H1 (cell line): ENCODE measurements around the gene FAM24A. TPM values are rescaled to one million over a fixed set of nuclear protein-coding genes. Genes with fewer than 3 reads are reported as not detected.

ENCODE experiments used
- CTCF ChIA-PET: fragments of 300-600 bp; sonication (Branson Sonifier 250); formaldehyde crosslinking; loops from one replicate; lab custom pipeline; 2021; ENCODE audit not compliant: partially characterized antibody; lab: Charles Lee
- POLR2A ChIA-PET: fragments of 300-600 bp; sonication (Branson Sonifier 250); formaldehyde crosslinking; loops from one replicate; lab custom pipeline; 2021; ENCODE audit warnings: inconsistent platforms; ENCODE audit not compliant: partially characterized antibody; lab: Charles Lee
- DNase-seq, 2 experiments: peaks; one replicate each; pipeline versions ENCODE4 v3.0.0 to v3.0.0-alpha.2; 2010 to 2022; ENCODE audit warnings: low spot score in 2 of 2, low read depth in 1 of 2, mixed read lengths in 1 of 2
- FAIRE-seq: peaks from 2 replicates; lab custom pipeline; 2011; peaks lifted over from hg19 to GRCh38; lab: Jason Lieb, UNC
- H2AFZ ChIP-seq: 2 replicates; pipeline ENCODE4 v1.8.1; 2012; ENCODE audit warnings: low read length, inconsistent platforms
- H2AK5ac ChIP-seq: 2 replicates; pipeline ENCODE4 v1.6.1; 2013; ENCODE audit warnings: low read depth, low read length
- H2BK120ac ChIP-seq: replicated peaks from 2 replicates; pipeline ENCODE3; 2013; ENCODE audit warnings: low read depth, low read length, inconsistent platforms
- H2BK12ac ChIP-seq: 2 replicates; pipeline ENCODE4 v1.6.1; 2013; ENCODE audit warnings: low read depth, low read length
- H2BK15ac ChIP-seq: 2 replicates; pipeline ENCODE4 v1.6.1; 2013; ENCODE audit warnings: low read length
- H2BK20ac ChIP-seq: 2 replicates; pipeline ENCODE4 v1.6.1; 2013; ENCODE audit warnings: low read length
- H2BK5ac ChIP-seq: 2 replicates; pipeline ENCODE4 v1.6.1; 2013; ENCODE audit warnings: low read depth, low read length
- H3K14ac ChIP-seq: 2 replicates; pipeline ENCODE4 v1.6.1; 2013; ENCODE audit warnings: inconsistent platforms; ENCODE audit not compliant: insufficient read length
- H3K18ac ChIP-seq: 2 replicates; pipeline ENCODE4 v1.6.1; 2013; ENCODE audit warnings: low read length; ENCODE audit errors: extremely low read depth
- H3K23ac ChIP-seq: 2 replicates; pipeline ENCODE4 v1.6.1; 2013; ENCODE audit warnings: inconsistent platforms; ENCODE audit not compliant: insufficient read length
- H3K23me2 ChIP-seq: 2 replicates; pipeline ENCODE4 v1.6.1; 2013; ENCODE audit warnings: low read depth, low read length
- H3K27ac ChIP-seq: 2 replicates; pipeline ENCODE4 v1.6.1; 2011; ENCODE audit warnings: low read depth, low read length, inconsistent platforms
- H3K27me3 ChIP-seq, 4 experiments: replicated peaks in 1 of 4; 1 replicate in 1 of 4; 2 replicates in 3 of 4; pipeline versions ENCODE4 v1.6.1 to v1.8.1; 2011 to 2013; ENCODE audit warnings: low read length in 3 of 4, mild to moderate bottlenecking in 3 of 4, inconsistent platforms in 2 of 4, mixed read lengths in 2 of 4, moderate library complexity in 1 of 4; ENCODE audit not compliant: control insufficient read depth in 3 of 4, insufficient read depth in 3 of 4; ENCODE audit errors: extremely low read depth in 1 of 4
- H3K36me3 ChIP-seq, 4 experiments: 2 replicates each; pipeline versions ENCODE4 v1.6.1 to v1.8.1; 2011 to 2013; ENCODE audit warnings: mild to moderate bottlenecking in 4 of 4, low read length in 3 of 4, moderate library complexity in 2 of 4, control low read depth in 1 of 4, inconsistent platforms in 1 of 4; ENCODE audit not compliant: insufficient read depth in 4 of 4, control insufficient read depth in 2 of 4
- H3K4ac ChIP-seq: replicated peaks from 2 replicates; pipeline ENCODE3; 2013; ENCODE audit warnings: low read length, low read depth, mixed read lengths, inconsistent platforms; ENCODE audit not compliant: insufficient read length
- H3K4me1 ChIP-seq, 4 experiments: replicated peaks in 1 of 4; 1 replicate in 1 of 4; 2 replicates in 3 of 4; pipeline versions ENCODE4 v1.6.1 to v1.8.1; 2011 to 2013; ENCODE audit warnings: low read length in 3 of 4, inconsistent platforms in 2 of 4, mixed read lengths in 1 of 4; ENCODE audit not compliant: insufficient read depth in 4 of 4, control insufficient read depth in 3 of 4
- H3K4me2 ChIP-seq, 2 experiments: 2 replicates each; pipeline versions ENCODE4 v1.6.1 to v1.8.1; 2011 to 2013; ENCODE audit warnings: low read depth in 2 of 2, low read length in 2 of 2, control low read depth in 1 of 2, inconsistent platforms in 1 of 2, mild to moderate bottlenecking in 1 of 2; ENCODE audit not compliant: insufficient read depth in 1 of 2
- H3K4me3 ChIP-seq, 4 experiments: fragments of 200-600, 300-600 bp in 1 of 4; sonication (generic), shearing (Covaris generic), sonication (Bioruptor Twin) in 1 of 4; 2 replicates each; pipeline versions ENCODE4 v1.5.1 to v1.8.1; 2011 to 2016; ENCODE audit warnings: low read length in 4 of 4, low read depth in 3 of 4, control low read depth in 2 of 4, inconsistent platforms in 2 of 4, mild to moderate bottlenecking in 2 of 4, mixed read lengths in 1 of 4, moderate library complexity in 1 of 4; ENCODE audit not compliant: insufficient read depth in 2 of 4; ENCODE audit errors: extremely low read depth in 1 of 4
- H3K56ac ChIP-seq: replicated peaks from 2 replicates; pipeline ENCODE3; 2013; ENCODE audit warnings: low read depth, mild to moderate bottlenecking, mixed read lengths, low read length, inconsistent platforms; ENCODE audit not compliant: insufficient read length
- H3K79me1 ChIP-seq: 2 replicates; pipeline ENCODE4 v1.6.1; 2013; ENCODE audit warnings: low read depth, low read length, control low read depth
- H3K79me2 ChIP-seq, 2 experiments: 2 replicates each; pipeline versions ENCODE4 v1.6.1 to v1.8.1; 2012 to 2013; ENCODE audit warnings: low read length in 2 of 2, mild to moderate bottlenecking in 2 of 2, inconsistent platforms in 1 of 2; ENCODE audit not compliant: insufficient read depth in 2 of 2, control insufficient read depth in 1 of 2
- H3K9ac ChIP-seq, 4 experiments: replicated peaks in 1 of 4; 1 replicate in 1 of 4; 2 replicates in 3 of 4; pipeline versions ENCODE4 v1.6.1 to v1.8.1; 2011 to 2013; ENCODE audit warnings: low read depth in 3 of 4, low read length in 3 of 4, control low read depth in 2 of 4, mild to moderate bottlenecking in 2 of 4, moderate library complexity in 2 of 4, inconsistent platforms in 1 of 4; ENCODE audit errors: extremely low read depth in 1 of 4
- H3K9me3 ChIP-seq, 2 experiments: 2 replicates each; pipeline versions ENCODE4 v1.6.1 to v1.8.1; 2012 to 2013; ENCODE audit warnings: mild to moderate bottlenecking in 2 of 2, moderate library complexity in 2 of 2, control low read depth in 1 of 2, inconsistent platforms in 1 of 2, low read depth in 1 of 2, low read length in 1 of 2, mixed read lengths in 1 of 2; ENCODE audit not compliant: insufficient read depth in 2 of 2
- H4K20me1 ChIP-seq, 2 experiments: replicated peaks in 1 of 2; 2 replicates each; pipeline versions ENCODE3 to v1.8.1; 2011 to 2013; ENCODE audit warnings: inconsistent platforms in 2 of 2, low read length in 2 of 2, mild to moderate bottlenecking in 1 of 2; ENCODE audit not compliant: insufficient read depth in 2 of 2, control insufficient read depth in 1 of 2
- H4K5ac ChIP-seq: 2 replicates; pipeline ENCODE4 v1.6.1; 2013; ENCODE audit warnings: low read length, low read depth, mixed read lengths, inconsistent platforms; ENCODE audit not compliant: insufficient read length
- H4K8ac ChIP-seq: 2 replicates; pipeline ENCODE4 v1.8.0; 2013; ENCODE audit warnings: mild to moderate bottlenecking, moderate library complexity, low read length, inconsistent platforms; ENCODE audit not compliant: insufficient read depth; ENCODE audit errors: extremely low read depth
- H4K91ac ChIP-seq: replicated peaks from 2 replicates; pipeline ENCODE3; 2013; ENCODE audit warnings: low read length, mixed read lengths, inconsistent platforms; ENCODE audit not compliant: insufficient read length
- FOSL1 ChIP-seq: IDR thresholded peaks from 2 replicates; pipeline ENCODE4 v1.6.1; 2011; ENCODE audit warnings: mild to moderate bottlenecking, low read depth, low read length, moderate library complexity; ENCODE audit not compliant: insufficient read depth
- HDAC2 ChIP-seq, 2 experiments: fragments of 300-600 bp in 1 of 2; sonication (generic) in 1 of 2; IDR thresholded peaks; 2 replicates each; pipeline ENCODE4 v1.6.1; 2011 to 2012; ENCODE audit warnings: low read depth in 2 of 2, low read length in 2 of 2, mild to moderate bottlenecking in 2 of 2, moderate library complexity in 2 of 2, borderline replicate concordance in 1 of 2, inconsistent platforms in 1 of 2
- HDAC6 ChIP-seq: IDR thresholded peaks from one replicate; pipeline ENCODE4 v1.7.1; 2012; ENCODE audit warnings: low read depth, mild to moderate bottlenecking, inconsistent platforms, low read length, moderate library complexity
- SIN3A ChIP-seq, 2 experiments: IDR thresholded peaks in 1 of 2; conservative IDR thresholded peaks in 1 of 2; 2 replicates each; pipeline ENCODE4 v1.6.1; 2011 to 2012; ENCODE audit warnings: low read length in 2 of 2, improper control_type of control experiment in 1 of 2, low read depth in 1 of 2, mild to moderate bottlenecking in 1 of 2
- SIX5 ChIP-seq: IDR thresholded peaks from 2 replicates; pipeline ENCODE4 v1.6.1; 2011; ENCODE audit warnings: mild to moderate bottlenecking, low read depth, low read length
- SP4 ChIP-seq: IDR thresholded peaks from 2 replicates; pipeline ENCODE4 v1.6.1; 2012; ENCODE audit warnings: low read length, inconsistent platforms
- SRF ChIP-seq: IDR thresholded peaks from 2 replicates; pipeline ENCODE4 v1.6.1; 2011; ENCODE audit warnings: mild to moderate bottlenecking, low read depth, low read length, moderate library complexity
- WGBS, 2 experiments: shearing (Covaris generic) in 1 of 2; methylation state at CpG; one replicate each; pipeline versions ENCODE4 v1.1.6 to v1.1.7; 2013 to 2015; ENCODE audit warnings: low lambda C conversion rate in 2 of 2, mixed read lengths in 2 of 2, inconsistent platforms in 1 of 2, low coverage in 1 of 2, missing lambda C conversion rate in 1 of 2; ENCODE audit not compliant: insufficient replicate concordance in 2 of 2, insufficient coverage in 1 of 2, insufficient read length in 1 of 2; ENCODE audit errors: extremely low coverage in 1 of 2, missing lambda C conversion rate in 1 of 2; 5-methylcytosine and 5-hydroxymethylcytosine counted together
- polyA plus RNA-seq, 7 experiments: library from polyadenylated mRNA; depleted of rRNA in 3 of 7; stranded (reverse) in 5 of 7; unstranded in 2 of 7; fragments of >200 nt in 5 of 7; fragments of 200-250 nt in 2 of 7; gene quantifications; 1 replicate in 5 of 7; 2 replicates in 1 of 7; 4 replicates in 1 of 7; pipeline versions ENCODE4 v1.2.1 to v1.2.3, GENCODE V29; 2011 to 2013; ENCODE audit warnings: missing spikeins in 2 of 7, mixed read lengths in 2 of 7
- total RNA-seq: library from RNA; stranded (reverse); fragmentation: NEBNext Ultra II Directional; extraction: Animal tissue kit (Norgen Biotek cat#: 25700); gene quantifications from 2 replicates; pipeline ENCODE4 v1.2.1, GENCODE V29; 2021
- TF ChIP-seq, protein P1 (sequence below): IDR thresholded peaks from 2 replicates; pipeline ENCODE4 v1.6.1; 2011; ENCODE audit warnings: low read depth, mild to moderate bottlenecking, low read length; ENCODE audit not compliant: insufficient read depth

The FAM24A gene
- total and polyA plus RNA-seq, 2 of the 8 experiments (the other 6 are each of a cell fraction or from before 2014, with no cell fraction given) = not detected

DNA sequence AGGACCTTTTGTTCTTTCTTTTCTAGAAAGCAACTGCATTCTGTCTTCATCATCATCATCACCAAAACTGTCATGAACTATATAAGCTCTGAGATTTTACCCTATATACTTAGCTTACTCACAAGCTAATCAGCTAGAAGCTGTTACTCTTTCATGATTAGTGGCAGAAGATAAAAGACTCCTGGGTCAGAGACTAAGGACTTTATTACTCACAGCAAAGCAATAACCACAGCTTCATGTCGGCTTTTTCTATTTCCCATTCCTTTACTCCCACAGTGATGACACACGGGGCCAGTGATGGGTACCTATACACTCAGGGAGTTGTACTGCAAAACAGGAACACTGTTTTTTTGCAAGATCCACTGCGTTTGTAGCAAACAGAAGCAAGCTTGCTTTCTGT is 52.0 kb downstream of the FAM24A start:
- Histone ChIP-seq H3K14ac (no peak overlapping the region), H2BK12ac (no peak overlapping the region), H2BK5ac (no peak overlapping the region), H4K20me1 (no peaks in the 10 kb centered on the region), H3K56ac (no peak overlapping the region), H3K9ac (no peak overlapping the region), H2BK15ac (no peak overlapping the region), H3K79me2 (no peaks in the 10 kb centered on the region), H3K4me2 (no peak overlapping the region), H3K27me3 (no peaks in the 10 kb centered on the region; a peak in 2 of 7 replicates), H3K79me1 (no peaks in the 10 kb centered on the region), H2AK5ac (no peak overlapping the region), H3K23me2 (no peaks in the 10 kb centered on the region), H2BK20ac (no peak overlapping the region), H4K91ac (no peak overlapping the region), H2AFZ (no peak overlapping the region), H3K4ac (no peak overlapping the region), H3K4me3 (no peak overlapping the region), H2BK120ac (no peak overlapping the region), H4K5ac (no peak overlapping the region), H3K18ac (no peak overlapping the region), H4K8ac (no peak overlapping the region), H3K27ac (no peak overlapping the region), H3K9me3 (peaks cover 5 to 16% of the 10 kb centered on the region in 2 experiments), H3K23ac (no peak overlapping the region), H3K36me3 (no peaks in the 10 kb centered on the region), H3K4me1 (no peaks in the 10 kb centered on the region)
- FAIRE-seq (no peak), DNase-seq (no peak)
- CTCF ChIA-PET = interaction anchor here (0.7 kb wide), 1 partner anchor 1661 kb away, joined by 3 read pairs; no protein-coding TSS in a partner anchor
- WGBS, 2 experiments = 68% methylated on average over 3 of the region's 3 CpGs; no CpG with 5 or more reads in 1 of the 2 experiments
- POLR2A ChIA-PET = interaction anchor here (1.0 kb wide), 1 partner anchor 18 kb away, joined by 3 read pairs; the partner anchor contains the start of gene PSTK
- TF ChIP-seq SIX5 = no peak
- TF ChIP-seq SIN3A (conservative IDR thresholded peaks at IDR 0.05 in 1 of 2, IDR thresholded peaks at IDR 0.05 in 1 of 2; ENCODE audit: low read depth in 1 of 2, low read length in 2 of 2) = no peak
- no peak for TF ChIP-seq HDAC2 (IDR thresholded peaks at IDR 0.05; ENCODE audit: borderline replicate concordance in 1 of 2, low read depth in 2 of 2, low read length in 2 of 2)
- TF ChIP-seq HDAC6 = no peak
- TF ChIP-seq, protein P1, sequence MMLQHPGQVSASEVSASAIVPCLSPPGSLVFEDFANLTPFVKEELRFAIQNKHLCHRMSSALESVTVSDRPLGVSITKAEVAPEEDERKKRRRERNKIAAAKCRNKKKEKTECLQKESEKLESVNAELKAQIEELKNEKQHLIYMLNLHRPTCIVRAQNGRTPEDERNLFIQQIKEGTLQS = no peak
- TF ChIP-seq FOSL1 = no peak
- TF ChIP-seq SRF = no peak
- TF ChIP-seq SP4 = no peak
